A673 (cell line): ENCODE results near the gene CPSF7.

Source experiments
- EZH2 ChIP-seq: fragments of 200-600 bp; sonication (generic); IDR thresholded peaks from 2 replicates; pipeline ENCODE4 v1.6.1; 2017; ENCODE audit warnings: borderline replicate concordance, low read depth, mild to moderate bottlenecking, mixed read lengths, antibody characterized with exemption, low read length; ENCODE audit not compliant: poor library complexity, severe bottlenecking
- TF ChIP-seq, protein P1 (sequence below): fragments of 300-800, 200-600 bp; sonication (generic); conservative IDR thresholded peaks from 2 replicates; pipeline ENCODE4 v1.5.1; 2017; ENCODE audit warnings: low read depth, mild to moderate bottlenecking, antibody characterized with exemption, low read length, moderate library complexity, mixed read lengths

DNA sequence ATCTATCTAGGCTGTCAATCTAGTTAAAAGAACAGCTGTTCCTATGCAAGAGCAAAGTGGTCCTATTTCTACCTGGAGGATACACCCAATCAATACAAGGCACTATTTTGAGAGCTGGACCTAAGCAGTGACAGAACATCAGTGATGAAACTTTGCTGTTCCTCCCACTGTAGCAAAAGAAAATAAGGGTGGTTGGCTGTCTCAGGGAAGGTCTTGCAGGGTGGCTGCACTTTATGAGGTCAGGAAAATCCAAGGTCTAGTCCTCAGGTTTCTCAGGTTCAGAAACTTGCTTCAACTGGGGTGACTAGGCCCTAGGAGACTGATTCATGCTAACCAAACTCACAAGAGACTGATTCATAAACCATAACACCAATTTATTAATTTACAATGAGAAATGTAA is 11.6 kb downstream of the CPSF7 start:
- no peak for TF ChIP-seq EZH2
- TF ChIP-seq, protein P1, sequence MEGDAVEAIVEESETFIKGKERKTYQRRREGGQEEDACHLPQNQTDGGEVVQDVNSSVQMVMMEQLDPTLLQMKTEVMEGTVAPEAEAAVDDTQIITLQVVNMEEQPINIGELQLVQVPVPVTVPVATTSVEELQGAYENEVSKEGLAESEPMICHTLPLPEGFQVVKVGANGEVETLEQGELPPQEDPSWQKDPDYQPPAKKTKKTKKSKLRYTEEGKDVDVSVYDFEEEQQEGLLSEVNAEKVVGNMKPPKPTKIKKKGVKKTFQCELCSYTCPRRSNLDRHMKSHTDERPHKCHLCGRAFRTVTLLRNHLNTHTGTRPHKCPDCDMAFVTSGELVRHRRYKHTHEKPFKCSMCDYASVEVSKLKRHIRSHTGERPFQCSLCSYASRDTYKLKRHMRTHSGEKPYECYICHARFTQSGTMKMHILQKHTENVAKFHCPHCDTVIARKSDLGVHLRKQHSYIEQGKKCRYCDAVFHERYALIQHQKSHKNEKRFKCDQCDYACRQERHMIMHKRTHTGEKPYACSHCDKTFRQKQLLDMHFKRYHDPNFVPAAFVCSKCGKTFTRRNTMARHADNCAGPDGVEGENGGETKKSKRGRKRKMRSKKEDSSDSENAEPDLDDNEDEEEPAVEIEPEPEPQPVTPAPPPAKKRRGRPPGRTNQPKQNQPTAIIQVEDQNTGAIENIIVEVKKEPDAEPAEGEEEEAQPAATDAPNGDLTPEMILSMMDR = no peak
